ENCODE data around the gene DCAF17. TPM values are rescaled to one million over a fixed set of nuclear protein-coding genes. Genes with fewer than 3 reads are reported as not detected.

DCAF17 gene
- total RNA-seq, 1 donor from 2014 or later, result 53.8 TPM

- H3K79me2 ChIP-seq (ENCODE audit: low read depth), result peaks cover 36% of the 10 kb centered on the region
- Mint-ChIP-seq H3K9me3 (peaks cover 6% of the 10 kb centered on the region), H3K36me3 (peaks cover 7% of the 10 kb centered on the region), H3K4me3 (no peak overlapping the region), H3K4me1 (no peaks in the 10 kb centered on the region), H3K27me3 (ENCODE audit: insufficient read depth, low read depth) (no peaks in the 10 kb centered on the region), H3K27ac (no peak overlapping the region)
- no peaks in the 10 kb centered on the region for H4K20me1 ChIP-seq (ENCODE audit: low read depth)
- TF ChIP-seq, protein P1, sequence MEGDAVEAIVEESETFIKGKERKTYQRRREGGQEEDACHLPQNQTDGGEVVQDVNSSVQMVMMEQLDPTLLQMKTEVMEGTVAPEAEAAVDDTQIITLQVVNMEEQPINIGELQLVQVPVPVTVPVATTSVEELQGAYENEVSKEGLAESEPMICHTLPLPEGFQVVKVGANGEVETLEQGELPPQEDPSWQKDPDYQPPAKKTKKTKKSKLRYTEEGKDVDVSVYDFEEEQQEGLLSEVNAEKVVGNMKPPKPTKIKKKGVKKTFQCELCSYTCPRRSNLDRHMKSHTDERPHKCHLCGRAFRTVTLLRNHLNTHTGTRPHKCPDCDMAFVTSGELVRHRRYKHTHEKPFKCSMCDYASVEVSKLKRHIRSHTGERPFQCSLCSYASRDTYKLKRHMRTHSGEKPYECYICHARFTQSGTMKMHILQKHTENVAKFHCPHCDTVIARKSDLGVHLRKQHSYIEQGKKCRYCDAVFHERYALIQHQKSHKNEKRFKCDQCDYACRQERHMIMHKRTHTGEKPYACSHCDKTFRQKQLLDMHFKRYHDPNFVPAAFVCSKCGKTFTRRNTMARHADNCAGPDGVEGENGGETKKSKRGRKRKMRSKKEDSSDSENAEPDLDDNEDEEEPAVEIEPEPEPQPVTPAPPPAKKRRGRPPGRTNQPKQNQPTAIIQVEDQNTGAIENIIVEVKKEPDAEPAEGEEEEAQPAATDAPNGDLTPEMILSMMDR (IDR thresholded peaks at IDR 0.05), result no peak
- TF ChIP-seq EZH2phosphoT487 (IDR thresholded peaks at IDR 0.05) (no peak), EZH2 (IDR thresholded peaks at IDR 0.05) (no peak)
- H3K9me3 ChIP-seq (ENCODE audit: low read depth), result peaks cover 9% of the 10 kb centered on the region
- peaks cover 5% of the 10 kb centered on the region for H3K36me3 ChIP-seq
- no peak overlapping the region for H3K4me3 ChIP-seq
- no peaks in the 10 kb centered on the region for H3K4me1 ChIP-seq
- H3F3A ChIP-seq (ENCODE audit: low read depth), result no peaks in the 10 kb centered on the region
- no peaks in the 10 kb centered on the region for H3K27me3 ChIP-seq
- no peak for DNase-seq (ENCODE audit: low spot score)
- H3K4me2 ChIP-seq, result no peak overlapping the region
- no peak overlapping the region for H2AFZ ChIP-seq (replicated peaks)
- no peak overlapping the region for H3K9ac ChIP-seq
- no peak overlapping the region for H3K27ac ChIP-seq
Measured at GRCh38 chr2:171402906-171403580, 31.0 kb upstream of the DCAF17 start.

GRCh38 chr2:171404261-171404660 lies 29.8 kb upstream of the DCAF17 start:
- Histone ChIP-seq H2AFZ (replicated peaks) (no peak overlapping the region), H3K4me1 (peaks cover 5% of the 10 kb centered on the region), H3K9ac (no peak overlapping the region), H3F3A (ENCODE audit: low read depth) (peaks cover 6% of the 10 kb centered on the region), H3K4me3 (no peak overlapping the region), H3K27me3 (no peaks in the 10 kb centered on the region), H3K9me3 (ENCODE audit: low read depth) (peaks cover 9% of the 10 kb centered on the region), H3K79me2 (ENCODE audit: low read depth) (peaks cover 40% of the 10 kb centered on the region), H4K20me1 (ENCODE audit: low read depth) (no peaks in the 10 kb centered on the region), H3K27ac (no peak overlapping the region), H3K4me2 (no peak overlapping the region), H3K36me3 (peaks cover 5% of the 10 kb centered on the region)
- Mint-ChIP-seq H3K4me3 (no peak overlapping the region), H3K9me3 (peaks cover 6% of the 10 kb centered on the region), H3K36me3 (peaks cover 7% of the 10 kb centered on the region), H3K27me3 (ENCODE audit: insufficient read depth, low read depth) (no peaks in the 10 kb centered on the region), H3K27ac (no peak overlapping the region), H3K4me1 (peaks cover under 1% of the 10 kb centered on the region)
- TF ChIP-seq, protein P1 (IDR thresholded peaks at IDR 0.05), result no peak
- no peak for TF ChIP-seq EZH2 (IDR thresholded peaks at IDR 0.05)
- DNase-seq (ENCODE audit: low spot score), result no peak

- Mint-ChIP-seq H3K36me3 (peaks cover 7% of the 10 kb centered on the region), H3K4me1 (peaks cover 5% of the 10 kb centered on the region), H3K4me3 (no peak overlapping the region), H3K27me3 (ENCODE audit: insufficient read depth, low read depth) (no peaks in the 10 kb centered on the region), H3K27ac (no peak overlapping the region), H3K9me3 (peaks cover 6% of the 10 kb centered on the region)
- no peak overlapping the region for H2AFZ ChIP-seq (replicated peaks)
- H3K9me3 ChIP-seq (ENCODE audit: low read depth), result peaks cover 9% of the 10 kb centered on the region
- DNase-seq (ENCODE audit: low spot score), result no peak
- no peaks in the 10 kb centered on the region for H4K20me1 ChIP-seq (ENCODE audit: low read depth)
- TF ChIP-seq, protein P1 (IDR thresholded peaks at IDR 0.05), result no peak
- TF ChIP-seq EZH2phosphoT487 (IDR thresholded peaks at IDR 0.05) (no peak), EZH2 (IDR thresholded peaks at IDR 0.05) (no peak)
- H3K36me3 ChIP-seq, result peaks cover 5% of the 10 kb centered on the region
- H3K4me1 ChIP-seq, result peaks cover 10% of the 10 kb centered on the region
- no peak overlapping the region for H3K4me2 ChIP-seq
- peaks cover 40% of the 10 kb centered on the region for H3K79me2 ChIP-seq (ENCODE audit: low read depth)
- no peak overlapping the region for H3K9ac ChIP-seq
- peaks cover 11% of the 10 kb centered on the region for H3F3A ChIP-seq (ENCODE audit: low read depth)
- H3K27me3 ChIP-seq, result no peaks in the 10 kb centered on the region
- no peak overlapping the region for H3K27ac ChIP-seq
- no peak overlapping the region for H3K4me3 ChIP-seq
Measured at GRCh38 chr2:171404719-171405118, 29.3 kb upstream of the DCAF17 start.
